Measurements from ENCODE around the gene SLC16A11. TPM values are rescaled to one million over a fixed set of nuclear protein-coding genes. Genes with fewer than 3 reads are reported as not detected.

Gene SLC16A11
- total and polyA plus RNA-seq, 8 donors: 0.61 to 17.3 (median 3.0) TPM

DNA sequence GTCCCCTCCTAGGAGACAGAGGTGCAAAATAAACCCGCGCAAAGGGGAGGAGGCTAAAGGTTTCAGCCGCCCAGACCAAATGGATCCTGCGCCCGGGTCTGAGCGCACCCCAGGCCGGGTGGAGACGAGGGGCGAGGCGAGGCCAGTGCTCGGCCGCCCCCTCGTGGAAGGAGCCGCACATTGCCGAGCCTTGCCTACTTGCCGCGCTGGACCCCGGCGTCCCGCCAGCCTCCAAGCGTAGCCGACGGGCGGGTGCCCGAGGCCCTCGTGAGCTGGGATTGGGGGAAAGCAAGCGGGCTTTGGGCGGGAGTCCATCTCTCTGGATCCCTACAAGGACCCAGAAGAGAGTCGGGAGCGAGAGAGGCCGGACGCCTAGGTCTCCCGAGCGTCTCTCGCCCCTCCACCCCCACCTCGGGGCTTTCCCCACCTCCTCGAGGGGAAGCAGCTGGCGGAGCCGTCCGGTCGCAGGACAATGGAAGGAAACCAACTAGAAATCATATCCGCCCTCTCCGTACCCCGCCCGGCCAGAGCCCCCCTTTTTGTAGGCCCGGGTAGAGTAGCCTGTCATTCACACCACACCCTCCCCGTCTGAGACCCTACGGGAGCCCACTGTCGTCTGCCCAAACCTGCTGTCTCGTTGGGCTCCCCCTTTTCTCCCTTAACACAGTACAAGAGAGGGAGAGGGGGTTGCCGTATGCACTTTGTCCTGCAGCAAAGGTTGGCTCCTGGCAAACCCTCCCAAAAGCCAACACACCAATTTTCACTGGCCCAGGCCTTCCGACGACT is 21.7 kb downstream of the SLC16A11 start:
- Histone ChIP-seq H3K4me1 (peaks cover 0 to 10% (median 0%) of the 10 kb centered on the region in 3 donors), H3K4me3 (peak overlapping the region in 1 of 4 donors; percentile 28), H3K27ac (peak overlapping the region in 1 of 4 donors; percentile 39), H3K9me3 (no peaks in the 10 kb centered on the region), H3K27me3 (no peaks in the 10 kb centered on the region), H3K36me3 (no peaks in the 10 kb centered on the region)
- DNase-seq (peak in 5 of 6 donors; percentile 60 to 92 (median 85)), ATAC-seq (peak; percentile 60 to 81 (median 78)), FAIRE-seq (no peak)
- WGBS, 2 donors: 3 to 6% methylated on average over 50 to 53 of the region's 53 CpGs
- intact Hi-C loops (cut with DNase I): no loop called here
- peak; percentile 88 to 96 (median 96) for TF ChIP-seq CTCF (IDR thresholded peaks at IDR 0.05)

- no peaks in the 10 kb centered on the region for H3K9me3 ChIP-seq
- no peaks in the 10 kb centered on the region for H3K36me3 ChIP-seq
- H3K4me1 ChIP-seq: peaks cover 0 to 10% (median 0%) of the 10 kb centered on the region in 3 donors
- intact Hi-C loops (cut with DNase I): no loop called here
- FAIRE-seq (no peak), ATAC-seq (no peak), DNase-seq (no peak)
- TF ChIP-seq CTCF (IDR thresholded peaks at IDR 0.05): no peak
- WGBS, 2 donors: 59 to 64% methylated on average over 11 of the region's 11 CpGs
- H3K4me3 ChIP-seq: peak overlapping the region in 1 of 4 donors; percentile 28
- H3K27me3 ChIP-seq: no peaks in the 10 kb centered on the region
- H3K27ac ChIP-seq: peak overlapping the region in 1 of 4 donors; percentile 39
These were observed 22.8 kb downstream of the SLC16A11 start for GRCh38 chr17:7020894-7021664.

GRCh38 chr17:7019839-7020519 is 23.9 kb downstream of the SLC16A11 start:
- H3K27me3 ChIP-seq: no peaks in the 10 kb centered on the region
- ATAC-seq (peak; percentile 1 to 33 (median 14)), FAIRE-seq (no peak), DNase-seq (peak in 3 of 6 donors; percentile 68 to 78 (median 70))
- TF ChIP-seq CTCF (IDR thresholded peaks at IDR 0.05): no peak
- peak overlapping the region; percentile 35 to 70 (median 60) for H3K27ac ChIP-seq
- 9 to 14% methylated on average over 9 to 16 of the region's 16 CpGs for WGBS, 2 donors
- H3K4me1 ChIP-seq: peaks cover 0 to 15% (median 0%) of the 10 kb centered on the region in 3 donors
- peak overlapping the region in 3 of 4 donors; percentile 25 to 54 (median 52) for H3K4me3 ChIP-seq
- H3K36me3 ChIP-seq: no peaks in the 10 kb centered on the region
- intact Hi-C loops (cut with DNase I): no loop called here
- no peaks in the 10 kb centered on the region for H3K9me3 ChIP-seq

GRCh38 chr17:7019367-7019766 is 24.5 kb downstream of the SLC16A11 start:
- TF ChIP-seq CTCF (IDR thresholded peaks at IDR 0.05): no peak
- WGBS, 2 donors: 36% methylated on average over 10 of the region's 10 CpGs
- no peaks in the 10 kb centered on the region for H3K9me3 ChIP-seq
- peak overlapping the region in 3 of 4 donors; percentile 25 to 54 (median 52) for H3K4me3 ChIP-seq
- FAIRE-seq (no peak), ATAC-seq (no peak), DNase-seq (peak in 1 of 6 donors; percentile 47)
- peaks cover 0 to 15% (median 0%) of the 10 kb centered on the region in 3 donors for H3K4me1 ChIP-seq
- no peaks in the 10 kb centered on the region for H3K27me3 ChIP-seq
- H3K27ac ChIP-seq: peak overlapping the region; percentile 35 to 70 (median 60)
- intact Hi-C loops (cut with DNase I): no loop called here
- no peaks in the 10 kb centered on the region for H3K36me3 ChIP-seq

Data from pancreas (tissue), 10 donors.